ENCODE results near the gene COA1.

Gene COA1

GRCh38 chr7:43593010-43593409 is 136.3 kb downstream of the COA1 start:
- TF ChIP-seq GATA2 (IDR thresholded peaks at IDR 0.05; ENCODE audit: low read depth, low read length): no peak

GRCh38 chr7:43592326-43592725 is 137.0 kb downstream of the COA1 start:
- TF ChIP-seq GATA3 (IDR thresholded peaks at IDR 0.05; ENCODE audit: low read depth, low read length) (no peak), GATA2 (IDR thresholded peaks at IDR 0.05; ENCODE audit: low read depth, low read length) (no peak)

DNA sequence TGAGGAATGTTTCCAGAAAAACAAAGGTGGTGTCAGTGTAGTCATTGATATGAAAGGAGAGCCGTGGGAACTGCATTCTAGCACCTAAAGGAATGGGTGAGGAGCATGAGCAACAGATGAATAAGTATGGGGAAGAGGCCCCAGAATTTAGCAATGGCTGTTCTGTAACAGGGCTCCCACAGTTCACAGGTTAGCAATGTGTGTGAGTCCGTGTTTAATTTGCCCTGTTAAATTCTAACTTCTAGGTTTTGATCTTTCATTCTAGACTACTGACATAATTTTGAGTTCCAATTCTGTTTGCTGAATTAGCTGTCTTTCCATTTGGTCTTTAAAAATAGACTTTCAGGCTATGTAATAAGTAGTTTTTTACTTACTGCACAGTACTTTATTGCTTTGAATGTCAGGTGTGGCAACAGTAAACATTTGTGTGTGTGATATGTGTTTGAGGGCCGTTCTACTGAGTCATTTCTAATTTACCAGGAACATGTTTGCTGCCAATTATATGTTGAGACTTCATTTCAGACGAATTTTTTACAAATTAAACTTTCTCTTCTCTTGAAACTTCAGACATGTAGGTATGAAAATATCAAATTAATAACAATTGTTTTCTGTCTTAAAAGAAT is 137.7 kb downstream of the COA1 start:
- no peak for TF ChIP-seq GATA2 (IDR thresholded peaks at IDR 0.05; ENCODE audit: low read depth, low read length)
- TF ChIP-seq GATA3 (IDR thresholded peaks at IDR 0.05; ENCODE audit: low read depth, low read length): no peak

DNA sequence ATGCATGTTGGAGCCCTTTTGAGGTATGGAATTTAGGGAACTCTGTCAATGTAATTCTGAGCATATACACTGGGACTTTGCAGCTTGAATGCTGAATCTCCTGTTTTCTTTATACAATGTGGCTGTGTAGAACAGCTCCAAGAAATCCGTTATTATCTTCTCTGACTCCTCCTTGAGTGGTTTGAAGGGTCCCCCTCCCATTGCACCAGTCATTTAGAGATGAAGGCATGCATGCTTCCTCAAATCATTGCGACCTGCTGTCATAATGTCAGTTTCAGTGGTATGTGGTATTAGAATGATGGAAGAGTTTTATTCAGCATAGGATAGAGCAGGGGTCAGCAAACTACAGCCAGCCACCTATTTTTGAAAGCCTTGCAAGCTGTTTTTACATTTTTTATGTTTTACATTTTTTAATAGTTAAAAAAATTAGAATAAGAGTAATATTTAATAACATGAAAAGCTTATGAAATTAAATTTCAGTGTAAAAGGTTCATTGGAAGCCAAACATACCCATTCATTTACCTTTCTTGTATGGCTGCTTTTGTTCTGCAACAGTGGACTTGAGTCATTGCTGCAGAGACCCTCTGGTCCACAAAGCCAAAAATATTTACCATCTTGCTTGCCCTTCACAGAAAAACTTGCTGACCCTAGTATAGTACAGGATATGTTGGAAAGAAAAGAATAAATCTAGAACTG is 138.3 kb downstream of the COA1 start:
- no peak for TF ChIP-seq GATA2 (IDR thresholded peaks at IDR 0.05; ENCODE audit: low read depth, low read length)
- no peak for TF ChIP-seq GATA3 (IDR thresholded peaks at IDR 0.05; ENCODE audit: low read depth, low read length)

DNA sequence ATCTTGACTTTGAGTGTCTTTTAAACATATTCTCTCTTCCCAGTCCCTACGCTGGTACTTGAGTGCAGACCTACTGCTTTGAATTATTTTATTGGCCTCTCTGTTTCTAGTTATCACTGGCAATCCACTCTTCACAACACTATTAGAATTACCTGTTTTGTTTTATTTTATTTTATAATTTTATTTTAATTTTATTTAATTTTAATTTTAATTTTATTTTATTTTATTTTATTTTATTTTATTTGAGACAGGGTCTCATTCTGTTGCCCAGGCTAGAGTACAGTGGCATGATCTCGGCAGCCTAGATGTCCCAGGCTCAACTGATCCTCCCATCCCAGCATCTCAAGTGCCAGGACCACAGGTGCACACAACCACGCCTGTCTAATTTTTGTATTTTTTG is 139.6 kb downstream of the COA1 start:
- TF ChIP-seq GATA2 (IDR thresholded peaks at IDR 0.05; ENCODE audit: low read depth, low read length) (no peak), GATA3 (IDR thresholded peaks at IDR 0.05; ENCODE audit: low read depth, low read length) (no peak)
